Left forelimb (tissue), 1 donor: ENCODE measurements around the gene MCC.
A peak's percentile ranks its signal among the peaks of the same experiment; 100 is the strongest.

Experiments
- DNase-seq: peaks from one replicate; pipeline ENCODE4 v3.0.0-alpha.2; 2018; ENCODE audit warnings: low spot score

MCC gene

DNA sequence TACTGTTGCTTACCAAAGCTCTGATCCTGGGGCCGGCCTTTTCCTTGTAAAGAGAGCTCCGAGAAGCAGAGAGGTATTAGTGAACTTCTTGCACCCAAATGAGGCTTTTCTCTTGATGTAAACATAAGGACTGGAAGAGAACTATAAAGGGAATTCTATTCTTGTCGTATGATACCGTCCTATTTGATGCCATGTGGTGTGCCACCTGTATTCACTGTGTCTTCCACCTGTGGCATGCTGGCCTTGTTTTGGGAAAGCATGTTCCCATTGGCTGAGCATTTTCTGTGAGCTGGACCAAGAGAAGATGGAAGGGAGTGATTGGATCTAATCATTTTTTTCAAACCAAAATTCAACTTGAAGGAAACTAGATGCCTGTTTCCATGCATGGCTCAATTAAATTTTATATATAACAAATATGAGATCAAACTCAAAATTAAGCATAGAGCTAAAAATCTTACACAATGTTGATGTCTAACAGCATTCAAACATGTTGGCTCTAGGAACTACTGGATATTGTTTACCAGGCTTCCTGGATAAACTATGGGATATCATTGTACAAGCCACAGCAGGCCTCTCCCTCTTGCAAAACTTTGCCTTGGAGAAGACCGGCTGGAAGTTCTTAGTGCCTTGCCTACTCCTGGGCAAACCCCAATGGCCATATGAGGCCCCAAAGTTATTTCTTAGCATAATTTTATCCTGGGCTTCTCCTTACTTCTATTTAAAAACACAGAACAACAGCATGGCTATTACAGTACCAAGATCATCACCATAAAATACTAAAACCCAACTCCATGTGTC lies 168.8 kb downstream of the MCC start:
- DNase-seq: no peak

DNA sequence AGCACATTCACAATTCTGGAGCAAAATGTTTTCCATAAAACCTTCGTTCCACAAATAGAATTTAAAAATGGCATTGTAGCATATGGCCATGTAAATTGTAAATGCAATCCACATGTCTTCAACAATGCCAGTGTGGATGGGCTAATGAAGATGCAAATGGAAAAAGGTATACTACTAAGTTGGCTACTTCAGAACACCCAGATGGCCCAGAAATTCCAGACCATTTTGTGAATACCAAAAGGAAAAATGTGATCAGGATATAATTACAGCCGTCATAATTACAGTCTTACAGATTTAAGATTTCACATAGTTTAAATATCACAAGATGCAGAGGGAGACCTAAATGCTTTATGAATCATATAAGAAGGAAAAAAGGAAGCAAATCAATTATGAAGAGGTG lies 170.6 kb downstream of the MCC start:
- no peak for DNase-seq

DNA sequence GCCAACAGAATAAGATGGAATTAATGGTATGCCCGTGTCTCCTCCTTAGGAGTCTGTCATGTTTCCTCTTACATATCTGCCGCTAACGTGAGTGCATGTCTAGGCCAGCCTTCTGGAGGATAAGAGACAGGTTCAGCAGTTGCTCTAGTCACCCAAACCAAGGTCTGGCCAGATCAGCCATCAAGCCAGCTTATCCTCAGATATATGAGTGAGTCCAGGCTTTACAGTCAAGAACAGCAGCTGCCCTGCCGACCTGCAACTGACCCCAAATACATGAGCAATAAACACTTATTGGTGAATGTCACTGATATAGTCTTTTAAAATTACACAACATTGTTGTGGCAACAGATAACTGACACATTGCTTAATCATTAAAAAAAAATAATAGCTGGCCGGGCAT lies 177.0 kb downstream of the MCC start:
- DNase-seq: no peak

DNA sequence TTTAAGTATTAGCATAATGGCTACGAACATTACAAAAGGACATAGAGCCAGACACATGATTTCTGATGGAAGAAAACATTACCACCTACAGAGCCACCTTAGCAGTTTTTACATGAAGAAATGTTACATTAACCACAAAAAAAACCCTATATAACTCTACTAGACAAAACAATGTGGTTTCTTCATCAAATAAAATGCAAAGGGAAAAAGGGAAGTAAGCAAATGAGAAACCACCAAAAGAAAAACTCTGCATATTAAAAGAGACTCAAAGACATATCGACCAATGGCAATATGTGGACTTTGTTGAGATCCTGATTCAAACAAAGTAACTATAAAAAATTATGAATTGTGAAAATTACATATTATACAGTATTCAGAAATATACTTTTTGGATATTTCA lies 186.1 kb downstream of the MCC start:
- no peak for DNase-seq

DNA sequence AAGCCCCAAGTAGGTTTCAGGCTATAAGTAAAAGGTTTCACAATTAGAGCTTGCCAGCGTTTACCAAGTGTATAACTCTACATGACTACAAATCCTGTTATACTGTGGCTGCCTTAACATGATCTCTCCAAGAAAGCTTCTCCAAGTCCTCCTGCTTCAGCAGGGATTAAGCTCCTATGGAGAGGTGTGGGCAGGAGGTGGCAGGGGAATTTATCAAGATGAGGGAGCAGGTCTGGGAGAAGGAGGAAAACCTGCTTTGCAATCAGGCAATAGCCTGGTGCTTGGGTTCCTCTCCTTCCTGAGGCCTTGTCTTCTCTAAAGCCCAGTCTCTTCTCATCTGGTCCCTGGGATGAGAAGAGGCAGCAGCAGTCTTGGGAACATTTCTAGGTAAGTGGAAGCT lies 188.7 kb downstream of the MCC start:
- DNase-seq: no peak

GRCh38 chr5:113296676-113297075 lies 191.6 kb downstream of the MCC start:
- no peak for DNase-seq

- no peak for DNase-seq
These were observed 193.1 kb downstream of the MCC start for GRCh38 chr5:113295111-113295539.

DNA sequence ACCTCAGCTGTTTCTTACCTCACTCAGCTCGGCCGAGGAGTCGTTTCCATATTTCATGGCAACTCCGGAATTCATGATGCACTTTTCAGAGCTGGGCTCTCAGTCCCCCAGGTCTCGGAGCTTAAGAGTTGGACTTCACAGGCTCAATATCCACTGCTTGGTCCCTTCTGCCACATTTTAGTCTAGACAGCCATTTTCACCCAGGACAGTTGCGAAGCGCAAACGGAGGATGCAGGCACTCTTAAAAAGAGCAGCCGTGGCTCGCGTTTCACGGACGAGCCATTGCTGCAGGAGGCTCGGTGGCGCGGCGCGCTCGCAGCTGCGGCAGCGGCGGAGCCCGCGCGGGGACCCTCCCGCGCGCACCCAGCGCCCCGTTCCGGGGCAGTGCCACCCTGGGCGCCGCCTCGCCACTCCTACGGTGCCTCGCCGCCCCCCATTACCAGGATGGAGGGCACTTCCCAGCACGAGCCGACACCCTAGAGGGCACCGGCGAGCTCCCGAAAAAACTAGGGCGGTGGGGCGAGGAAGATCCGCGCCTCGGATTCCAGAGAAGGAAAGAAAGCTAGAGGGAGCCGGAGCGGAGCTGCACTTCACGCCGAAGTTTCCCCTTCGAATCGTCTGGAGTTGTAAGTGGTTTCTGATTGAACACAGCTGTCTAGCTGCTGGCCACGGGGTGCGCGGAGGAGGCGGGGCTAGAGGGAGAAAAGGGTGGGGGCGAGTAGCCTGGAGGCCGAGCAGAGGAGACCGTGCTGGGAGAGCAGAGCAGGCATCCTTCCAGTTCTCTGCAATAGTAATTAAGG lies 193.7 kb downstream of the MCC start:
- DNase-seq: peak; percentile 93

- DNase-seq: no peak
These were observed 194.3 kb downstream of the MCC start for GRCh38 chr5:113293975-113294310.

GRCh38 chr5:113293068-113293974 lies 194.9 kb downstream of the MCC start:
- no peak for DNase-seq

DNA sequence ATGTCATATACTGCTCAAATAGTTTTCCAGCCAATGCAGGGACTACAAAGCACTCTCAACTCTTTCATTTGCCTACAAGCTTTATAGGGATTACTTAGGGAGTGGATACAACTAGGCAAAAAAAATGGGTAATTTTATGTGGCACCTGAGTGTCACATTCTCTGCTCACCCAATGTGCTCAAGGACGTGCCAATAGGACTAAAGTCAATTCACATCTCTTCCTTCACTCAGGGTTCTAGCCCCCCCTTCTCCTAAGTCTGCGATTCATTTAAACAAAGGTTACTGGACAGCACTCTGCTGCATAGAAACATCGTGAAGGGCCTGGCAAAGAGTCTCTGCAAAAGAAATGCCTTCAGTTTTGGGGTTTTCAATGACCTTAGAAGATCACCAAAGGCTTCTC lies 195.8 kb downstream of the MCC start:
- no peak for DNase-seq

DNA sequence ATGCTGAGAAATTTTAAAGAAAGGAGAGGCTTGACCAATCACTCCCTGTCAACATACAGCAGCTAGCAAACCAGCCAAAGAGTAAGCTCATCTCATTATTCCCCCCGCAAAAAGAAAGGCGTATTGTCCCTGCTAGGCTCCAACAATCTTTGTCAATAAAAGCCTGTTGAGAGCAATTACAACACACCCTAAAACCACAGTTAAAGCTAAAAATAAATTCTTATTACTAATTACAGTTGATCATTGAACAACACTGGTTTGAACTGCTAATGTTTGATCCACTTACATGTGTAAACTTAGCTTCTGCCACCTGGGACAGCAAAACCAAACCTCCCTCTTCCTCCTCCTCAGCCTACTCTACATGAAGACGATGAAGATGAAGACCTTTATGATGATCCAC lies 204.7 kb downstream of the MCC start:
- DNase-seq: no peak

DNA sequence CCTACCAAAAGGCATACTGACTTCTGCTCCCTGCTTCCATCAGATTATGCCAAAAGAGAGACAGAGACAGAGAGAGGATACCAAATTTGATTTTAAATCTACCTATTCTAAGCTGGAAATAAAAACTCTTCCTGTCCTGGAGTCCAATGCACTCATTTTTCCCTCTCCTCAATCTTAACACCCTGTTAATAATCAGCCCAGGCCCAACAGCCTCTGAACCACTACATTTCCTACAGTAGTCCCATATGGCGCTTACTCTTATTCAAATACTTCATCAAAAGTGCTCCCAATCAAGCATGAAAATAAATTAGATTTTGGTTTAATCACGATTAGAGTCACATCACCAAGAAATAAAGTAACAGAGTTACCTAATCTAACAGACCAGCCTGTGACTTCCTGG lies 205.8 kb downstream of the MCC start:
- no peak for DNase-seq

- DNase-seq: no peak
These were observed 207.1 kb downstream of the MCC start for GRCh38 chr5:113281194-113281593.

DNA sequence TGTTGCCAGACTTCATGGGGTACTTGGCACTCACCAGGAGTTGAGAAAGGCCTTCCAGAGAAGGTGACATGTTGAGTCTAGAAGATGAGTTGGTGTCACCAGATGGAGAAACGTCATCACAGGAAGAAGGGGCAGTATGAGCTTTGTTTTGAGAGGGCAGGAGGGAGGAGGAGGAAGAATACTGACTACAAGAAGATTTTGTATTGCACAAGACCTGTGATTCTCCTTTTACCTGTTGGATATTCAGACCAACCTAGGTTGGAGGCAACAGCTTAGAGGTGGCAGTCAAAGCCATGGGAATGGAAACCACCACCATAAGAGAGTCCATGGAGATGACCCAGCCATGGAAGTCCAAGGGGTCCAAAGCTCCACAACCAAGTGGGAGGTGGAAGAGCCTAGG lies 207.7 kb downstream of the MCC start:
- DNase-seq: no peak

- no peak for DNase-seq
These were observed 209.3 kb downstream of the MCC start for GRCh38 chr5:113278976-113279375.

GRCh38 chr5:113276493-113276892 lies 211.8 kb downstream of the MCC start:
- no peak for DNase-seq

- DNase-seq: no peak
These were observed 212.3 kb downstream of the MCC start for GRCh38 chr5:113276001-113276400.

- no peak for DNase-seq
These were observed 213.3 kb downstream of the MCC start for GRCh38 chr5:113274836-113275414.

DNA sequence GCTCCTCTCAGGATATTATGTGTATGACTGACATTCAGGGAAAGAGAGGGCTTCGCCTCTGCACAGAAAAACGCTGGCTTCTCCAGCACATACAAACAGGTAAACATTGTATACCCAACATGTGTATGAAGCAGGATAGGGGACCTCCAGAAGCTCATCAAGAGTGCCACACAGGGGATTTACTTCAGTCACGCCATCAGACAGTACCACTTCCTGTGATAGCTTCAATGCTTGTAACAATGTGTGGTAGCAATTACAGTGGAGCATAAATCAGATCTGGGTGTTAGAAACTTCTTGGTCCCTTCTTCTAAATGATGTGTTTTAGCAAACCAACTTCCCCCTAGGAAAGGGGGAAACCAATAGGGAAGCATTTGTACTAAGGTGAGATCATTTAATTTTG lies 214.3 kb downstream of the MCC start:
- DNase-seq: no peak

DNA sequence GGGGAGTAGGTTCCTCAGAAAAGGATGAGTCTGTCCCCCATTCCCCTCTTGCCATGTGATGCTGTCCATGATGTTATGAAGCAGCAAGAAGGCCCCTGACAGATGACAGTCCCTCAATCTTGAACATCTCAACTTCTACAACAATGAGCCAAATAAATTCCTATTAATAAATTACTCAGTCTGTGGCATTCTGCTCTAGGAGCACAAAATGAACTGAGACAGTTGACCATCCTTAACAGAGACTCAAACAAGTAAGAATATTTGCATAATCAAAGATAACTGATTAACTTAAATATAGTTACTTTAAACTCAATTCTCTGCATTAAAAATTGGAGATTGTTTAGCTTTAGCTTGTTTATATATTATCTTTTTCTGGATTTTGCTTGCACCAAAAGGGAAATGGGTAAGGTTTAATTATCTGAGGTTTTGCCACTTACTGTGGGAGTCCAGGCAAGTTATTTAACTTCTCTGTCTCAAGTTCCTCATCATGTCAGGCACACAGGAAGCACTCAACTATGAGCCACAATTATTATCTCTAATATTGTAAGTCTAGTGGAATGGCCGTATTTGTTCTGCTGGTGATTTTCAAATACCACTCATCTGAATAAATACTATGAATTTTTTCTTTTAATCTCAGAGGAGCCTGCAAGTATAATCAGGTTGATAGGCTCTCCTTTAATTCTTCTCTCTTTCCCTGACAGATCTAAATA lies 216.4 kb downstream of the MCC start:
- no peak for DNase-seq

GRCh38 chr5:113271015-113271414 lies 217.2 kb downstream of the MCC start:
- DNase-seq: no peak
